Activated CD4-positive, CD25-positive, alpha-beta regulatory T cell treated with anti-CD3 and anti-CD28 coated beads, Interleukin-2, amount 50 U/mL, for 72 hours (primary cell): ENCODE results near the gene GANC.

ENCODE experiments used
- DNase-seq: peaks from one replicate; pipeline ENCODE4 v3.0.0; 2021

GANC gene

GRCh38 chr15:42385980-42386700, 113.1 kb downstream of the GANC start:
- no peak for DNase-seq

- no peak for DNase-seq
Observed at GRCh38 chr15:42387603-42388002, 114.6 kb downstream of the GANC start.

DNA sequence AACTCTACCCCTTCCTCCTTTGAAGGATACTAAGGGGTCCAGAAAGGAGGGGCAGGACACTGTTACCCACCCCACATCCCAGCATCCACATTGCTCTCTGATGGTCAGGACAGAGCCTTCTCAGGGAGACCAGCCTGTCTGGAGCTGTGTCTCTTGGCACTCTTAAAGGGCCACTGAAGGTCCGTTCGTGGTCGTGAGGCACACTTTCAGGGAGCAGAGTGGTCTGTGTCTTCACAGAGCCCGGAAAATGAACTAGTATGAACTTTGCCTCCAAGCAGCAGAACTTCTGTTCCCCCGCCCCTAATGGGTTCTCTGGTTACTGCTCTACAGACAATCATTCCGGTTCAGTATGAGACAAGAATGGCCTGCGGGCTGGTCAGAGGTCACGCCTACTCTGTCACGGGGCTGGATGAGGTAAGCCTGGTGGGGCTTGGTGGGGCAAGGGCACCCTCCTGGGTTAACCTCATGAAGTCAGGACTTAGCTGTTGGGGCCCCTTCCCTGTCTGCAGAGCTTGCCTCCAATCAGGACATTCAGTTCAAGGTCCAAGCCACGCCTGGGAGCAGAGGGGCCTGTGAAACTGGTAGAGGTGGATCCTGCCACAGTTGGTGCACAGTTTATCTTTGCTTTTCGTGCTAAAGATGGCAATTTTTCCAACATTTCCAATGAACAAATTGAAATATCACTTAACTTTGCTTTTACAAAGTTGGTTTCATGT, 119.5 kb downstream of the GANC start:
- no peak for DNase-seq

- DNase-seq = no peak
Observed at GRCh38 chr15:42394106-42394505, 121.1 kb downstream of the GANC start.

DNA sequence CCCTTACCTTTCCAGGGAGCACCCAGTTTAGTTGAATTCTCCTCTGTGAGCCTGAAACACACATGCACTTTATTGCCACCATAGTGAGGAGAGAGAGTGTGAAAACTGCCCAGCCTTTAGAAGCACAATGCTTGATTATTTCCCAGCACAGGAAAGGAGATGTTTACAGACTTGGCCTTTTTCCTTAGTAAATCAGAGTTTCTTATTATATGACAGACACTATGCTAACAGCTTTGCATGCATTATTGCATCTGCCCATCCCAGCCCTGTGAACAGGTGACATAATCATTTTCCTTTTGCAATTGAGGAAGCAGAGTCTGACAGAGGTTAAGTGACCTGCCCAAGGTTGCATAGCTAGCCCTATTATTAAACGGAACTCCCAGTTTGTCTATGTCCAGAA, 122.8 kb downstream of the GANC start:
- DNase-seq = no peak

GRCh38 chr15:42401544-42402454, 128.8 kb downstream of the GANC start:
- no peak for DNase-seq

- no peak for DNase-seq
Observed at GRCh38 chr15:42402455-42403205, 129.6 kb downstream of the GANC start.

- DNase-seq = no peak
Observed at GRCh38 chr15:42403389-42403788, 130.4 kb downstream of the GANC start.

GRCh38 chr15:42404461-42405235, 131.6 kb downstream of the GANC start:
- DNase-seq = no peak

DNA sequence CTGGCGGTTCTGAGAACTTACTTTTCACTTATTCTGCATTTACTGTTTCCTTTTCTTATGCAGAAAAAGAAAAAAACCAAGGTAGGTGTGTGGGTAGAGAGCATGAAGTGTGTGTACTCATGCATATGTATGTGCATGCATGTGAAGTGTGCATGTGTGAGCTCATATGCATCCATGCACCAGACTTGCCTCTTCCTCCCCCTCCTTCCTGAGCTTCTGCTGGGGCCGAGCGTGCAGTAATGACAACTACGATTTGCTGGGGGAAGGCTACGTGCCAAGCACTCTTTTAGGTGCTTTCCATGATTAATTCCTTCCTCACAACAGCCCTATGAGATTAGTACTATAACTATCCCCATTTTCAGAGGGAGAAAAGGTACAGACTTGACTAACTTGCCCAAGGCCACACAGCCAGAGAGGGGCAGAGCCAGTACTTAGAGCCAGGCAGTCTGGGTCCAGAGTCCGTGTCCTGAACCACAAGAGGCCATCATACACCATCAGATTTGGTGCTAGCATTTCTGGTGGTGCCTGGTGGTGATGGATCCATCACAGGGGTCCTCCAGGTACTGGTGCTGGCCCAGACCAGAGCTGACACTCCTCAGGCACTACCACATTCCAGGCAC, 133.0 kb downstream of the GANC start:
- no peak for DNase-seq
